K562 (cell line): Measurements from ENCODE around the gene ATXN1. TPM values are rescaled to one million over a fixed set of nuclear protein-coding genes. Genes with fewer than 3 reads are reported as not detected.

ENCODE experiments used
- ATAC-seq: fragments of 200-7000 bp; cut with Tn5 transposase; 3 replicates; pipeline ENCODE4 v1.9.1; 2020; ENCODE audit warnings: moderate library complexity
- BruUV-seq: library from RNA; stranded (reverse); fragments of 400-500 nt; replicated peaks from 2 replicates; lab custom pipeline; 2021; lab: Mats Ljungman, UMichigan
- CTCF ChIA-PET: fragments of 300-600 bp; formaldehyde crosslinking; extraction: SDS; loops from one replicate; lab custom pipeline; 2021; ENCODE audit warnings: low intra/inter-chr PET ratio; lab: Yijun Ruan, JAX
- POLR2A ChIA-PET: fragments of 300-600, 350-650 bp; sonication (Branson Sonifier 250); formaldehyde crosslinking; extraction: SDS; loops from one replicate; lab custom pipeline; 2021; ENCODE audit warnings: antibody characterized with exemption, inconsistent platforms; lab: Yijun Ruan, JAX
- DNase-seq, 4 experiments: peaks; one replicate each; pipeline versions ENCODE4 v3.0.0 to v3.0.0-alpha.2; 2011 to 2018; ENCODE audit warnings: low spot score in 3 of 4, mixed read lengths in 3 of 4; ENCODE audit errors: extremely low read depth in 1 of 4
- FAIRE-seq: peaks from 2 replicates; lab custom pipeline; 2011; peaks lifted over from hg19 to GRCh38; lab: Jason Lieb, UNC
- H2AFZ ChIP-seq: 2 replicates; pipeline ENCODE4 v1.6.0; 2011; ENCODE audit warnings: low read depth, low read length, control low read depth, inconsistent platforms
- H3K27ac ChIP-seq: fragments of 200-600 bp; 3 replicates; pipeline ENCODE4 v1.8.0; 2011; ENCODE audit warnings: low read depth, mild to moderate bottlenecking, control low read depth, inconsistent platforms, low read length, moderate library complexity, mixed read lengths; ENCODE audit errors: extremely low read depth
- H3K27me3 ChIP-seq, 2 experiments: fragments of 300-600 bp in 1 of 2; 2 replicates in 1 of 2; 3 replicates in 1 of 2; pipeline versions ENCODE4 v1.6.0 to v1.8.0; 2011; ENCODE audit warnings: inconsistent platforms in 2 of 2, low read length in 2 of 2, mild to moderate bottlenecking in 1 of 2, mixed read lengths in 1 of 2, moderate library complexity in 1 of 2; ENCODE audit not compliant: control insufficient read depth in 2 of 2, insufficient read depth in 2 of 2
- H3K36me3 ChIP-seq: fragments of 300-600 bp; 3 replicates; pipeline ENCODE4 v1.8.0; 2011; ENCODE audit warnings: mild to moderate bottlenecking, low read length, inconsistent platforms; ENCODE audit not compliant: control insufficient read depth, insufficient read depth
- H3K4me1 ChIP-seq, 2 experiments: fragments of 200-600 bp in 1 of 2; replicated peaks in 1 of 2; 2 replicates in 1 of 2; 3 replicates in 1 of 2; pipeline versions ENCODE4 v1.5.1 to v1.8.0; 2011; ENCODE audit warnings: inconsistent platforms in 2 of 2, low read length in 2 of 2, mild to moderate bottlenecking in 1 of 2, mixed read lengths in 1 of 2, moderate library complexity in 1 of 2; ENCODE audit not compliant: control insufficient read depth in 2 of 2, insufficient read depth in 2 of 2
- H3K4me2 ChIP-seq: 2 replicates; pipeline ENCODE4 v1.6.1; 2011; ENCODE audit warnings: low read length, control low read depth, inconsistent platforms, mixed read lengths; ENCODE audit not compliant: insufficient read depth
- H3K4me3 ChIP-seq: fragments of 200-600 bp; sonication (generic), shearing (Covaris generic); 2 replicates; pipeline ENCODE4 v1.5.1; 2016; ENCODE audit warnings: control low read depth, inconsistent platforms
- H3K79me2 ChIP-seq: fragments of 200-600 bp; 3 replicates; pipeline ENCODE4 v1.8.0; 2011; ENCODE audit warnings: low read length, inconsistent platforms; ENCODE audit not compliant: control insufficient read depth, insufficient read depth
- H3K9ac ChIP-seq, 2 experiments: 2 replicates each; pipeline versions ENCODE4 v1.6.0 to v1.6.1; 2011; ENCODE audit warnings: low read depth in 2 of 2, low read length in 2 of 2, control low read depth in 1 of 2, inconsistent platforms in 1 of 2, mild to moderate bottlenecking in 1 of 2, mixed read lengths in 1 of 2; ENCODE audit not compliant: insufficient read depth in 1 of 2
- H3K9me1 ChIP-seq: one replicate; pipeline ENCODE4 v1.6.0; 2011; ENCODE audit warnings: inconsistent platforms, mild to moderate bottlenecking, low read length, moderate library complexity; ENCODE audit not compliant: control insufficient read depth, insufficient read depth
- H3K9me3 ChIP-seq: replicated peaks from 2 replicates; pipeline ENCODE4 v1.5.1; 2011; ENCODE audit warnings: low read depth, low read length, inconsistent platforms; ENCODE audit not compliant: control insufficient read depth, insufficient read depth
- H4K20me1 ChIP-seq: replicated peaks from 2 replicates; pipeline ENCODE4 v1.6.1; 2011; ENCODE audit warnings: low read length, inconsistent platforms, mixed read lengths; ENCODE audit not compliant: control insufficient read depth, insufficient read depth
- CREB3 ChIP-seq: fragments of 450-650 bp; conservative IDR thresholded peaks from 2 replicates; pipeline ENCODE4 v1.6.1; 2016; ENCODE audit warnings: missing genetic modification characterization, low read depth, mild to moderate bottlenecking, missing compliant biosample characterization, moderate library complexity
- ETV1 ChIP-seq: fragments of 450-650 bp; conservative IDR thresholded peaks from 2 replicates; pipeline ENCODE4 v1.6.1; 2016; ENCODE audit warnings: missing genetic modification characterization, control low read depth, low read depth, missing compliant biosample characterization
- MXI1 ChIP-seq: IDR thresholded peaks from 2 replicates; pipeline ENCODE4 v1.6.1; 2011; ENCODE audit warnings: low read depth, mild to moderate bottlenecking, improper control_type of control experiment, low read length
- PREB ChIP-seq: sonication (generic); formaldehyde crosslinking; IDR thresholded peaks from 2 replicates; pipeline ENCODE4 v1.8.1; 2023; ENCODE audit warnings: mild to moderate bottlenecking, missing genetic modification reagents
- SAFB2 ChIP-seq: fragments of 200-400 bp; formaldehyde crosslinking; IDR thresholded peaks from 2 replicates; pipeline ENCODE4 v1.6.1; 2018; ENCODE audit warnings: borderline replicate concordance, low read length, low read depth, moderate library complexity; ENCODE audit not compliant: severe bottlenecking
- SMARCB1 ChIP-seq: IDR thresholded peaks from 2 replicates; pipeline ENCODE4 v1.6.1; 2011; ENCODE audit warnings: improper control_type of control experiment, low read depth; ENCODE audit not compliant: insufficient read length
- ZBTB26 ChIP-seq: fragments of 450-650 bp; formaldehyde crosslinking; IDR thresholded peaks from 2 replicates; pipeline ENCODE4 v1.4.0; 2022; ENCODE audit warnings: missing genetic modification characterization
- ZNF589 ChIP-seq: fragments of 200-800 bp; sonication (Bioruptor generic); IDR thresholded peaks from 2 replicates; pipeline ENCODE4 v1.6.1; 2016; ENCODE audit warnings: low read depth, missing genetic modification characterization, missing compliant biosample characterization
- WGBS: fragments of 100-300 bp; shearing (Covaris generic); methylation state at CpG from one replicate; pipeline ENCODE4 v1.1.6; 2016; ENCODE audit warnings: low coverage, mixed read lengths; ENCODE audit not compliant: insufficient coverage; ENCODE audit errors: missing lambda C conversion rate; 5-methylcytosine and 5-hydroxymethylcytosine counted together
- in situ Hi-C: fragments of 300-500 bp; cut with MboI; formaldehyde crosslinking; loops from 4 replicates; pipeline ENCODE4 v1.15.0; 2018; ENCODE audit warnings: inconsistent platforms, mixed read lengths
- intact Hi-C: fragments of 100-400 bp; cut with micrococcal nuclease; formaldehyde crosslinking; loops from 2 replicates; pipeline ENCODE4 v1.14.2; 2022
- polyA plus RNA-seq, 8 experiments: library from polyadenylated mRNA; depleted of rRNA in 4 of 8; stranded (reverse) in 5 of 8; unstranded in 3 of 8; fragments of >200 nt; fragmentation: Nextera tagmentation in 2 of 8; fragmentation: Illumina TruSeq in 1 of 8; extraction: Ambion mirVana in 2 of 8; extraction: Trizol in 1 of 8; gene quantifications; 2 replicates each; pipeline versions ENCODE4 v1.2.1 to v1.2.3, GENCODE V29; 2011 to 2014; ENCODE audit warnings: inconsistent platforms in 1 of 8, missing spikeins in 1 of 8
- total RNA-seq, 7 experiments: library from RNA; depleted of rRNA in 6 of 7; stranded (reverse); fragments of >200 nt in 6 of 7; fragmentation: Illumina TruSeq in 2 of 7; extraction: Trizol in 2 of 7; gene quantifications; 2 replicates each; pipeline versions ENCODE4 v1.2.1 to v1.2.3, GENCODE V29; 2011 to 2021; ENCODE audit warnings: low replicate concordance in 1 of 7

The ATXN1 gene
- total and polyA plus RNA-seq, 9 of the 15 experiments (the other 6 are each of a cell fraction or from before 2014, with no cell fraction given): under 0.01 to 1.2 (median 0.58) TPM

GRCh38 chr6:16750566-16750965 is 10.7 kb downstream of the ATXN1 start:
- CTCF ChIA-PET: no interaction called here
- DNase-seq (no peak), ATAC-seq (no peak), FAIRE-seq (no peak)
- no peaks in the 10 kb centered on the region for H3K9me3 ChIP-seq
- H3K79me2 ChIP-seq: peaks cover 27% of the 10 kb centered on the region
- H3K27ac ChIP-seq: no peak overlapping the region
- H2AFZ ChIP-seq: no peak overlapping the region
- intact Hi-C loops (no loop called here), in situ Hi-C loops (no loop called here)
- POLR2A ChIA-PET: interaction anchor here (0.6 to 1.7 kb wide), 2 partner anchors 10 to 14 kb away, joined by 3 to 4 read pairs; no protein-coding TSS in a partner anchor
- H3K4me2 ChIP-seq: no peak overlapping the region
- no peak for TF ChIP-seq CREB3 (tag)
- no peak for TF ChIP-seq ZNF589
- no peak for TF ChIP-seq SMARCB1
- no peak for TF ChIP-seq ETV1 (tag)
- TF ChIP-seq SAFB2: no peak
- no peak for TF ChIP-seq PREB (CRISPR knock-in tag)
- no peak for TF ChIP-seq MXI1
- no peak for TF ChIP-seq ZBTB26 (CRISPR knock-in tag)
- no peaks in the 10 kb centered on the region for H4K20me1 ChIP-seq
- no peak overlapping the region for H3K4me3 ChIP-seq
- no peak overlapping the region for H3K9ac ChIP-seq
- no TSS peak for BruUV-seq
- no peaks in the 10 kb centered on the region; a peak in 1 of 5 replicates for H3K4me1 ChIP-seq
- 2% methylated on average over 5 of the region's 5 CpGs for WGBS
- H3K27me3 ChIP-seq: no peaks in the 10 kb centered on the region; a peak in 1 of 5 replicates
- no peaks in the 10 kb centered on the region for H3K36me3 ChIP-seq
- H3K9me1 ChIP-seq: no peaks in the 10 kb centered on the region
